Measurements from ENCODE around the gene DPF3.

- TF ChIP-seq YY1 (IDR thresholded peaks at IDR 0.05; ENCODE audit: insufficient read depth, insufficient read length) (no peak), SUZ12 (IDR thresholded peaks at IDR 0.05; ENCODE audit: extremely low read depth, insufficient read depth, insufficient read length) (no peak)
These were observed 27.5 kb upstream of the DPF3 start for GRCh38 chr14:72921396-72921795.
